ENCODE data around the gene STARD5.

The STARD5 gene

GRCh38 chr15:81288616-81289015 is 35.3 kb downstream of the STARD5 start:
- DNase-seq, result no peak

- no peak for DNase-seq
Measured at GRCh38 chr15:81288040-81288439, 35.9 kb downstream of the STARD5 start.

GRCh38 chr15:81286621-81287121 is 37.3 kb downstream of the STARD5 start:
- DNase-seq, result no peak

- DNase-seq, result no peak
Measured at GRCh38 chr15:81285461-81285860, 38.5 kb downstream of the STARD5 start.

DNA sequence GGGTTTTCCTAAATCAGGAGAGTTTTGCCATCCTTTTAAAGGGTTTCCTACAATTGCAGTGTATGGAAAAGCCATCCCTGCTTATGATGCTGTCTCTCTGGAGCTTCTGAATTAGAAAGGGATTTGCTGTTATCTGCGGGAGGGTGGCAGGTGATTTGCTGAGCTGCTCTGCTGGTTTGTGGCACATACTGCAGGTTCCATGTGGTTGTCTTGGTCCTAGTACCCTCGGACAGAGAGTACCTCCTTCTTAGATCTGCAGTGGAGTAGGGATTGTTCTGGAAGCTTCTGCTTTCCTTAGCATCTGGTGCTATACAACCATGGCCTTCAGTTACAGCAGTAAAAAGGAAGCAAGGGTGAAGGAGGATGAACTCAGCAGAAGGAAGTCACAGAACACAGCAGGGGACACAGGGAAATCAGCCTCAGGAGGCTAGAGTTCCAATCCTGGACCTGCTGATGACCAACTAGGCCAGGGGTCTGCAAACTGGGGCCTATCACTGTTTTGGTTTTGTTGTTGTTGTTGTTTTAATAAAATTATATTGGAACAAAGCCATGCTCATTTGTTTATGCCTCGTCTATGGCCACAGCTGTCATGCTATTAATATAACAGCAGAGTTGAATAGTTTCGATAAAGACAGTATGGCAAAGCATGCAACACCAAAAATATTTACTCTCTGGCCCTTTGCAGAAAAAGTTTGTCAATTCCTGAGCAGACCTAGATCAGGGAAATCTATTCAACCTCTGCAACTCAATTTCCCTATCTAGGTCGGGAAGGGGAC is 39.5 kb downstream of the STARD5 start:
- DNase-seq, result no peak

GRCh38 chr15:81282911-81283310 is 41.0 kb downstream of the STARD5 start:
- no peak for DNase-seq

DNA sequence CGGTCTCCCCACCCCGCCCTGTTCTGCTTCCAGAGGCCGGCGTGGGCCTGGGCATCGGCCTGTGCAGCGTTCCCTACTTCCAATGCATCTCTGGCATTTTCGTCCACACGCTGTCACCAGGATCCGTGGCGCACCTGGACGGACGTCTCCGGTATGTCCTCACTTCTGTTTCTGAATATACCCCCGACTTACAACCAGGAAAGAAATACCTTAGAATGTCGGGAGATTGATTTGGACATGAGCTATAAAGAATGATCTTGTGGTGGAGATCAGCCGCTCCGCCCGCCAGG is 41.4 kb downstream of the STARD5 start:
- DNase-seq, result no peak

GRCh38 chr15:81281766-81282605 is 42.0 kb downstream of the STARD5 start:
- no peak for DNase-seq

- DNase-seq, result no peak
Measured at GRCh38 chr15:81281456-81281735, 42.5 kb downstream of the STARD5 start.

DNA sequence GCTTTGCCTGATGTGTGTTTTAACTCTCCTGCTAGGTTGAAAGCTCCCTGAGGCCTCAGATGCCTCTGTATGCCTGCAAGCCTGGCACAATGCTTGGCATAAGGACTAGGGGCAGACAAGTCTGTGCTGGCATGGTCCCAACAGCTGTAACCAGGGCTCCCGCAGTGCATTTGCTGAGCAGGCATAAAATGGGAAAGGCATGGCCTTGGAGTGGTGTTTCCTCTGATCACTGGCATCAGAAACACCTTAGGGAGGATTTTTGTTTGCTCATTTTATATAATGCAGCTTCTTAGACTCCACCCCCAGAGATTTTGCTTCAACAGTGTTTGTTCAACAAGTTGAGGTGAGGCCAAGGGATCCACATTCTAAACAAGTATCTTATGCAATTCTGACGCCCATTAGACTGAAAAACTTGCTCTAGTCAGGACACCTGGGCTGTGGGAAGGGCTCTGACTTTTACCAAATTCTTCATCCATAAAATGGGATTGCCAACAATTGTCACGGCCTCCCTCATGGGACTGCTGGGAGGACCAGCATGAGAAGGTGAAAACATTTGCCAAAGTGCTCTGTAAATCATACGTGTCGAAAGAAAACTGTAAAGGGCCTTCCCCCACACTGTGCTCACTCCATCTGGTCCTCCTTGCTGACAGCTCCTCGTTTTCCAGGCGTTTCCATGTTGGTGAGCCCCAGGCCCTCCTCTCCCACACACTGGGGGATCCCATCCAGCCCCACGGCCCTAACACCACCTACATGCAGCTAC is 43.1 kb downstream of the STARD5 start:
- peak; percentile 1 for DNase-seq

DNA sequence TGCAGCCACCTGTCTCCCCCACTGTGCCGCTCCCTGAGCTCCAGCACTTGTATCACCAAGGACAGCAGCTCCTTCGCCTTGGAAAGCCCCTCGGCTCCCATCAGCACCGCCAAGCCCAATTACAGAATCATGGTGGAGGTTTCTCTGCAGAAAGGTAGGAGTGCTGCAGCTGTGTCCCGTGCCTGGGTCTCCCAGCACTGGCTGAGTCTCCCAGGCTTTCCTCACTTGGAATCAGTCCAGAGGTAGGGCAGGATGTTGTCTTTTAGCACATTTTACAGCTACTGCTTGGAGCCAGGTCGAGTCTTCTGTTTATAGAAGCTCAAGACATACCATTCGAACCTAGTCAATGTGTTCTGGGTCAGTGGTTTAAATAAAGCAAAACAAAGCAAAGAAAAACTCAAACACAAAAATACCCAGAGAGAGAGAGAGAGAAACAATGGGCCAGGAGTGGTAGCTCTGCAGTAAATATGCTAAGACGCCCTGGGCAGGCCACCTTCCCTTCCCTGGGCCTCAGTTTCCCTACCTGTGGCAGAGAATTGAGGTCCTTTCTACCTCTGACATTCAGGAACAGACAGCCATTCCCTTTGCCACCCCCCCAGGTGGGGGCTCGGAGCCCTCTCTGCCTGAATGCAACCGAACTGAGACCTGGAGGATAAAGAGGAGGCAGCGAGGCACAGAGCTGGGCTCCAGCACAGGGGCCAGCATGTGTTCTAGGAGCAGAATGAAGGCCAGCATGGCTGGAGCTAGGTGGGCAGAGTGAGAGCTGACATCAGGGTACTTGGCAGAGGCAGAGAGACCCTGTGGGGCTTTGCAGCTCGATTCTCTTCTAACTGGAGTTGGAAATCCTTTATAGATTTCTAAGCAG is 44.1 kb downstream of the STARD5 start:
- no peak for DNase-seq

DNA sequence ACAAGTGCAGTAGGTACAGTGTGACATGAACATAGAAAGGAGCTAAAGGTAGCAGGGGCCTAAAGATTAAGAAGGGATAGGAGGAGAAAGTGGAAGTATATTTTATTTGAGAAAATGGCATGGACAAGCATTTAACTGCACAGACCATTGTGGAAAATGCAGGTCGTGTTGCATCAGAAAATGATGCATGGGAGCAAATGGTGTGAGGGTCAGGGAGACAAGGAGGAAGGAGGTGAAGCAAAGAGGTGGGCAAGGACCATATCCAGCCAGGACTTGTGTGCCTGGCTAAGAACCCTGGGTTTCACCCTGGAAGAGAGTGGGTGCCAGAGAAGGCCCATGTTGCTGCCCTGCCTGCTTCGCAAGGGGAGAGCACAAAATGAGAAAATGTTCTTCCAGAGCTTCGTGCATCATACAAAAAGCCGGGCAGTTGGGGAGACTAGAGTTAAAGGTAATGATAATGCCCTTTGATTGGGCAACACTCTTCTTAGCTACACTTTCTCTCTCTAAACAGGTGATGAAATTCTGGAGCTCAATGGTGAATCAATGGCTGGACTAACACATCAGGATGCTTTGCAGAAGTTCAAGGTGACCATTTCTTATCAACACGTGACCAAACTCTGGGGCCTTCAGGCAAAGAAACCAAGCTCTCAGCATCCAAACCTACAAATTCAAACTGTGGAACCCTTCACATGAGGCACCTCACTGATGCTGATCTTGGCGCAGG is 45.5 kb downstream of the STARD5 start:
- no peak for DNase-seq

GRCh38 chr15:81277851-81278250 is 46.1 kb downstream of the STARD5 start:
- DNase-seq, result no peak

GRCh38 chr15:81276967-81277366 is 47.0 kb downstream of the STARD5 start:
- DNase-seq, result no peak

DNA sequence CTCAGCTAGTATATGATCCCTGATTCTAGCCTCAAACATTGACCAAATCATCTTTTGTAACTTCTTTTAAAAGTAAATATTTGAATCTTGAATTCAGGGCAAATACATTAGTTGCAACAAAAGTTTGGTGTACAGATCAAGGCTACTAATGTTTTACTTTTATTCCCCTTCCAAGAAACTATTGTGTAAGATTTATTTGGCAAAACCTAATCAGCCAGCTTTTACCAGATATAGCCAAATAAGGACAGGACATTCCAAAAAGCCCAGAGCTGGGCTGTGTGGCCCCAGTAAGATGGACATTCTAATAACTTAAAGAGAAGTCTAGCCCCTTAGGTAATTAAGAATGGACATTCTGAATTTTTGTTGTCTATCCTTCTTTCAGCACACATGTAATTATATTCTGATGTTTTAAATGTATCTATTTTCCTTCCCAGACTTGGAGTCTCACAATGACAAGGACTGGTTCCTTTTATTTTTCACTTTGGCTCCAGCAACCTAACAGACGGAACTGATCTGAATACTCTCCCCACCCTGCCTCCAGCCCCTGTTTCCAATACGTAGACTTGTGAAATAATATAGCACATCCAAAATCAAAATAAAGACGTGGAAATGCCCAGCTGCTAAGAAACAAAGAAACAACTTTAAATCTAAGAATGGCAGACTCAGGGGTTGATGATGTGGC is 48.1 kb downstream of the STARD5 start:
- no peak for DNase-seq

DNA sequence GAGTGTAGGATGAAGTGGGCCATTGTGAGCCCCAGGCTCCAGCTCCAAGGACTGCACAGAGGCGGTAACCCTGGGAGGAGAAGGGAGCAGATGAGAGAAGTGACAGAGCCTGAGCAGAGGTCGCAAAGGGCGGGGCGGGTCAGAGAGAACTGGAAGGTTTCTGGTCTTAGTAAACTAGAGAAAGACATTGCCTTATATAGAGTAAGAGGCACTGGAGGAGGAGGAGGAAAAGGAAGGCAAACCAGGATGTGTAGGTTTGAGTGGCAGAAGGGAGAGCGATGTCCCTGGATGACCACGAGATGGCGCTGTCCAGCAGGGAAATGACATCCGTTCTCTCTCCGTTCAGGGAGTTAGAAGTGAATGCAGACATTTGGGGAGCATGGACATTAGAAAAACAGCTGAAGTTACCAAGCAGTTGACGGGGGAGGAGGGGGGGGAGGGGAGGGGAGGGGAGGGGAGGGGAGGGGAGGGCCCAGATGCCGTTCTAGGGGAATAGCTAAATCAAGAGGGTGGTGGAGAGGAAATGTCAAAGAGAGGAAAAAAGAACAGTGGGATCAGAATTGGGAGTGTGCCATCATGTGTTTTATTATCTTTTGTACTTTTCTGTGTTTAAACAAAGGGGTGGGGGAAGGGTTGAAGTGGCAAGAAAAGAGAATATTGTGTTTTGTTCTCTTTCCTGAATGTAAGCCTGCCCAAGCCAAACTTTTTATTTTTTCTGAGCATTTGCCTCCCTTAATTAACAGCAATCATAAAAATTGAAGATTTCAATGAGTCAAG is 48.8 kb downstream of the STARD5 start:
- peak; percentile 61 for DNase-seq

DNA sequence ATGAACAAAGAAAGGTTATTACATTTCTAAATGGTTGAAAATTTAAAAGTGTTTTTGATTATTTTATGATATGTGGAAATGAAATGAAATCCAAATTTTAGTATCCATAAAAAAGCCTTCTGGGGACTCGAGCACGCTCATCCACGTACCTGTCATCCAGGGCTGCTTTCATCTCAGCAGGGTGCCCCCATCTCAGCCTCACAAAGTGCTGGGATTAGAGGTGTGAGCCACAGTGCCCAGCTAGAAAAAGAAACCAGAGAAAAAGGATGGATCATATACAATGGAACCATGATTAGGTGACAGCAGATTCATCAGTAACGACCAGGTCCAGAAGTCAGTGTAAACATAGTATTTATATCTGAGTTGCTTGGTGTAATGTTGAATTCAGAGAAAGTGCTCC is 49.7 kb downstream of the STARD5 start:
- DNase-seq, result no peak

GRCh38 chr15:81273855-81274254 is 50.1 kb downstream of the STARD5 start:
- DNase-seq, result no peak

DNA sequence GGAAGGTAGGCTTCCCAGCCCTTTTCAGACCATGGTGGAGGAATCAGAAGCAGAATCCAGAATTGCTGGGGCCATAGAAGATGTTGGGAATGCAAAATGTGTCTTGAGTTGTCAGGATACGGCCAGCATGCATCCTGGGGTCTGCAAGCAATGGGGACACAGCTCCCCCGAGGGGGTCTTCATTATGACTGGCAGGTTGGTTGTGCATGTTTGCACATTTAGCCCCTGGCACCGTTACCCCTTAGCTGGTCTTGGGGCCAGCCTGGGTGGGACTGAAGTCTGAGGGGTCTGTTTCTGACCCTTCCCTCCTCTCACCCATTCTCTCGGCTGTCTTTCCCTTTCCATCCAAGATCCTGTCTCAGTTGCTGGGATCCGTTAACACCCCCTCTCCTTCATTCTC is 50.7 kb downstream of the STARD5 start:
- no peak for DNase-seq

- DNase-seq, result no peak
Measured at GRCh38 chr15:81271761-81272644, 51.9 kb downstream of the STARD5 start.

All from NCI-H69 (cell line).